T-helper 2 cell (primary cell): ENCODE measurements around the gene ARMH1.
A peak's percentile ranks its signal among the peaks of the same experiment; 100 is the strongest.

Experiments
- DNase-seq, 5 experiments: peaks; one replicate each; pipeline versions ENCODE4 v3.0.0 to v3.0.0-alpha.2; 2012 to 2022
- total RNA-seq, 2 donors: gene quantifications; one replicate each; lab custom pipeline; 2026; lab: John Stamatoyannopoulos, UW

The ARMH1 gene
- total RNA-seq: 30.0 to 34.9 reads per million in 2 donors

GRCh38 chr1:44674113-44675000, at the start of gene ARMH1, which contains the start of gene TMEM53:
Gene ARMH1, plus strand, starts transcription at chr1:44674714. Its CDS starts 14,984 bp downstream, at chr1:44689698.
Gene TMEM53, minus strand, starts transcription at chr1:44674481. Its CDS starts 90 bp downstream, at chr1:44674391.
- DNase-seq: peak; percentile 92 to 99 (median 95)

- no peak for DNase-seq
Observed at GRCh38 chr1:44625348-44625747, 49.2 kb upstream of the ARMH1 start.

- no peak for DNase-seq
Observed at GRCh38 chr1:44628962-44629756, 45.4 kb upstream of the ARMH1 start.

GRCh38 chr1:44630116-44630515, 44.4 kb upstream of the ARMH1 start:
- DNase-seq: no peak

GRCh38 chr1:44631333-44631646, 43.2 kb upstream of the ARMH1 start:
- DNase-seq: no peak

GRCh38 chr1:44631647-44632539, 42.6 kb upstream of the ARMH1 start:
- DNase-seq: peak; percentile 71 to 93 (median 83)

GRCh38 chr1:44632598-44632997, 41.9 kb upstream of the ARMH1 start:
- peak in 1 of 5 experiments; percentile 34 for DNase-seq

- DNase-seq: no peak
Observed at GRCh38 chr1:44634606-44635189, 39.8 kb upstream of the ARMH1 start.

GRCh38 chr1:44635439-44635838, 39.1 kb upstream of the ARMH1 start:
- no peak for DNase-seq

GRCh38 chr1:44636083-44636687, 38.3 kb upstream of the ARMH1 start:
- DNase-seq: no peak

- no peak for DNase-seq
Observed at GRCh38 chr1:44636688-44637598, 37.6 kb upstream of the ARMH1 start.

GRCh38 chr1:44637702-44638411, 36.7 kb upstream of the ARMH1 start:
- no peak for DNase-seq

- DNase-seq: no peak
Observed at GRCh38 chr1:44640200-44640853, 34.2 kb upstream of the ARMH1 start.

- no peak for DNase-seq
Observed at GRCh38 chr1:44641126-44642102, 33.1 kb upstream of the ARMH1 start.

GRCh38 chr1:44642255-44642654, 32.3 kb upstream of the ARMH1 start:
- no peak for DNase-seq

GRCh38 chr1:44642925-44643324, 31.6 kb upstream of the ARMH1 start:
- DNase-seq: no peak

- no peak for DNase-seq
Observed at GRCh38 chr1:44643721-44644334, 30.7 kb upstream of the ARMH1 start.

- no peak for DNase-seq
Observed at GRCh38 chr1:44644806-44645205, 29.7 kb upstream of the ARMH1 start.
